Esophagus muscularis mucosa (tissue), 4 donors: ENCODE data around the gene RNGTT. TPM values are rescaled to one million over a fixed set of nuclear protein-coding genes. Genes with fewer than 3 reads are reported as not detected.

ENCODE experiments used
- DNase-seq: peaks from one replicate; pipeline ENCODE4 v3.0.0-alpha.2; 2017; ENCODE audit errors: extremely low spot score
- H3K27ac ChIP-seq, 4 donors: fragments of 200-600 bp; sonication (generic); replicated peaks in 1 of 4; 1 replicate in 3 of 4; 2 replicates in 1 of 4; pipeline ENCODE4 v1.5.1; 2016 to 2019; ENCODE audit warnings: mild to moderate bottlenecking in 1 of 4
- H3K27me3 ChIP-seq, 4 donors: fragments of 200-600 bp; sonication (generic); one replicate each; pipeline versions ENCODE4 v1.5.1 to v1.6.0; 2016 to 2019
- H3K36me3 ChIP-seq, 4 donors: fragments of 200-600 bp; sonication (generic); one replicate each; pipeline ENCODE4 v1.5.1; 2016 to 2019
- H3K4me1 ChIP-seq, 4 donors: fragments of 200-600 bp; sonication (generic); one replicate each; pipeline ENCODE4 v1.5.1; 2016 to 2019
- H3K4me3 ChIP-seq, 4 donors: fragments of 200-600 bp; sonication (generic); 1 replicate in 2 of 4; 2 replicates in 2 of 4; pipeline ENCODE4 v1.5.1; 2016 to 2019; ENCODE audit warnings: mild to moderate bottlenecking in 4 of 4, moderate library complexity in 1 of 4
- H3K9me3 ChIP-seq, 4 donors: fragments of 200-600 bp; sonication (generic); 1 replicate in 3 of 4; 2 replicates in 1 of 4; pipeline ENCODE4 v1.5.1; 2016 to 2019
- CTCF ChIP-seq, 3 experiments: fragments of 200-600 bp in 2 of 3; fragments of 450-650 bp in 1 of 3; sonication (generic) in 2 of 3; IDR thresholded peaks; one replicate each; pipeline ENCODE4 v1.5.1; 2017 to 2019; ENCODE audit warnings: antibody characterized with exemption in 3 of 3, mild to moderate bottlenecking in 2 of 3, moderate library complexity in 1 of 3
- EP300 ChIP-seq: sonication (generic); formaldehyde crosslinking; IDR thresholded peaks from one replicate; pipeline ENCODE4 v1.6.1; 2017; ENCODE audit warnings: antibody characterized with exemption
- POLR2A ChIP-seq: fragments of 450-650 bp; IDR thresholded peaks from one replicate; pipeline ENCODE4 v1.6.1; 2017; ENCODE audit warnings: antibody characterized with exemption, moderate library complexity, mild to moderate bottlenecking, low read depth
- POLR2AphosphoS5 ChIP-seq, 2 donors: sonication (generic); formaldehyde crosslinking; IDR thresholded peaks; one replicate each; pipeline ENCODE4 v1.6.1; 2017; ENCODE audit warnings: antibody characterized with exemption in 2 of 2
- WGBS: methylation state at CpG from one replicate; pipeline ENCODE4 v1.1.5; 2018; 5-methylcytosine and 5-hydroxymethylcytosine counted together
- intact Hi-C: fragments of 100-400 bp; cut with DNase I; formaldehyde crosslinking; loops from one replicate; pipeline ENCODE4 v1.15.1; 2023
- total RNA-seq, 4 donors: library from RNA; depleted of rRNA; stranded (reverse); fragments of >200 nt; gene quantifications; one replicate each; pipeline versions ENCODE4 v1.1.0 to v1.2.1, GENCODE V29; 2016

RNGTT gene
- total RNA-seq, 4 donors from 2014 or later: 10.7 to 13.9 (median 12.0) TPM

GRCh38 chr6:88965691-88966090 is 2.3 kb upstream of the RNGTT start:
- H3K36me3 ChIP-seq: no peaks in the 10 kb centered on the region
- peaks cover 14 to 25% (median 24%) of the 10 kb centered on the region in 4 donors for H3K4me1 ChIP-seq
- no peak for DNase-seq
- H3K27ac ChIP-seq: no peak overlapping the region
- intact Hi-C loops: no loop called here
- WGBS: 72% methylated on average over 2 of the region's 2 CpGs
- TF ChIP-seq EP300: no peak
- no peak for TF ChIP-seq POLR2A
- TF ChIP-seq POLR2AphosphoS5 (IDR thresholded peaks at IDR 0.05): no peak
- TF ChIP-seq CTCF (IDR thresholded peaks at IDR 0.05): no peak
- no peak overlapping the region for H3K4me3 ChIP-seq
- H3K27me3 ChIP-seq: no peaks in the 10 kb centered on the region
- peaks cover 0 to 7% (median 0%) of the 10 kb centered on the region in 4 donors for H3K9me3 ChIP-seq

GRCh38 chr6:88964509-88964908 is 1.1 kb upstream of the RNGTT start:
- Histone ChIP-seq H3K27me3 (no peaks in the 10 kb centered on the region), H3K4me1 (peaks cover 14 to 30% (median 24%) of the 10 kb centered on the region in 4 donors), H3K27ac (peak overlapping the region in 3 of 4 donors; percentile 81 to 87 (median 87)), H3K4me3 (peak overlapping the region; percentile 63 to 94 (median 90)), H3K36me3 (no peaks in the 10 kb centered on the region), H3K9me3 (peaks cover 0 to 7% (median 0%) of the 10 kb centered on the region in 4 donors)
- 56% methylated on average over 5 of the region's 5 CpGs for WGBS
- intact Hi-C loops: no loop called here
- TF ChIP-seq POLR2AphosphoS5 (IDR thresholded peaks at IDR 0.05): no peak
- TF ChIP-seq POLR2A: no peak
- no peak for TF ChIP-seq EP300
- no peak for DNase-seq

GRCh38 chr6:88958842-88959241 is 4.6 kb downstream of the RNGTT start:
- peaks cover 0 to 3% (median 2%) of the 10 kb centered on the region in 4 donors for H3K9me3 ChIP-seq
- no peak overlapping the region for H3K4me3 ChIP-seq
- no peaks in the 10 kb centered on the region for H3K36me3 ChIP-seq
- no peak for DNase-seq
- H3K4me1 ChIP-seq: peaks cover 7 to 19% (median 14%) of the 10 kb centered on the region in 4 donors
- TF ChIP-seq POLR2A (no peak), POLR2AphosphoS5 (IDR thresholded peaks at IDR 0.05) (no peak), EP300 (no peak)
- H3K27ac ChIP-seq: no peak overlapping the region
- intact Hi-C loops: no loop called here
- H3K27me3 ChIP-seq: no peaks in the 10 kb centered on the region

GRCh38 chr6:88953550-88954386 is 9.7 kb downstream of the RNGTT start:
- peaks cover 0 to 4% (median 0%) of the 10 kb centered on the region in 4 donors for H3K36me3 ChIP-seq
- no peak overlapping the region for H3K27ac ChIP-seq
- WGBS: 100% methylated on average over 2 of the region's 2 CpGs
- peaks cover 0 to 10% (median 5%) of the 10 kb centered on the region in 4 donors for H3K9me3 ChIP-seq
- DNase-seq: no peak
- no peak overlapping the region for H3K4me3 ChIP-seq
- no peak for TF ChIP-seq POLR2AphosphoS5 (IDR thresholded peaks at IDR 0.05)
- TF ChIP-seq POLR2A: no peak
- no peak for TF ChIP-seq EP300
- no peak for TF ChIP-seq CTCF (IDR thresholded peaks at IDR 0.05)
- intact Hi-C loops: no loop called here
- peaks cover 0 to 4% (median 0%) of the 10 kb centered on the region in 4 donors for H3K4me1 ChIP-seq
- H3K27me3 ChIP-seq: no peaks in the 10 kb centered on the region

- 100% methylated on average over 1 of the region's 1 CpG for WGBS
Measured at GRCh38 chr6:88952065-88952704, 11.2 kb downstream of the RNGTT start.

More at GRCh38 chr6:88952065-88952704, 11.2 kb downstream of the RNGTT start:
- Histone ChIP-seq H3K27ac (no peak overlapping the region), H3K9me3 (peaks cover 0 to 10% (median 5%) of the 10 kb centered on the region in 4 donors), H3K27me3 (no peaks in the 10 kb centered on the region), H3K4me1 (peaks cover 0 to 4% (median 0%) of the 10 kb centered on the region in 4 donors), H3K36me3 (peaks cover 0 to 4% (median 0%) of the 10 kb centered on the region in 4 donors), H3K4me3 (no peak overlapping the region)
- DNase-seq: no peak
- no peak for TF ChIP-seq EP300
- TF ChIP-seq POLR2AphosphoS5 (IDR thresholded peaks at IDR 0.05): no peak
- TF ChIP-seq POLR2A: no peak
- TF ChIP-seq CTCF (IDR thresholded peaks at IDR 0.05): no peak
- intact Hi-C loops: no loop called here
